ENCODE data around the gene PLRG1.

PLRG1 gene

DNA sequence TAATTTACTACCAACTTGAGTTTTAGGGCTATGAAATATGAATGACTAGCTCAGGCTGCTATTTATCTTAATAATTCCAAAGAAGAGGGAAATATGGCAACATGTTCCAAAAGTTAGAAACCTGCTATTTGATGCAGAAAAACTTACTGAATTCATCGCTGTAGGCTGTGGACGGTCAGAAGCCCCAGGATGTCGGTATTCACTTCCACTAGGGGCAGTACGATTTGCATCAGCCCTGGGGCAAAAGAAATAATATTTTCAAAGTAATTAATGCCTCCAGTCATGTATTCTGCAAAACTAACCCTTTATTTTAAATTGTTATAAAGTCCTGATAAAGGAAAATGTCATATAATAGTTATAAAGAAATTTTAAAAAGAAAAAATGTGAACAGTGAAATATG lies 4.5 kb downstream of the PLRG1 start:
- TF ChIP-seq CTCF (IDR thresholded peaks at IDR 0.05; ENCODE audit: borderline replicate concordance, control extremely low read depth, extremely low read depth, insufficient read depth, missing control alignments) = no peak
- in situ Hi-C loops (cut with MboI; ENCODE audit: low sequenced_read_pairs, unreplicated experiment) = no loop called here
- no peak for DNase-seq (ENCODE audit: low spot score)

- DNase-seq (ENCODE audit: low spot score) = no peak
- no peak for TF ChIP-seq CTCF (IDR thresholded peaks at IDR 0.05; ENCODE audit: borderline replicate concordance, control extremely low read depth, extremely low read depth, insufficient read depth, missing control alignments)
- in situ Hi-C loops (cut with MboI; ENCODE audit: low sequenced_read_pairs, unreplicated experiment) = no loop called here
Measured at GRCh38 chr4:154542271-154542879, 7.8 kb downstream of the PLRG1 start.

- no peak for DNase-seq (ENCODE audit: low spot score)
- in situ Hi-C loops (cut with MboI; ENCODE audit: low sequenced_read_pairs, unreplicated experiment) = no loop called here
- no peak for TF ChIP-seq CTCF (IDR thresholded peaks at IDR 0.05; ENCODE audit: borderline replicate concordance, control extremely low read depth, extremely low read depth, insufficient read depth, missing control alignments)
Measured at GRCh38 chr4:154534296-154534695, 15.9 kb downstream of the PLRG1 start.

GRCh38 chr4:154529728-154530519 lies 20.3 kb downstream of the PLRG1 start:
- in situ Hi-C loops (cut with MboI; ENCODE audit: low sequenced_read_pairs, unreplicated experiment) = no loop called here
- TF ChIP-seq CTCF (IDR thresholded peaks at IDR 0.05; ENCODE audit: borderline replicate concordance, control extremely low read depth, extremely low read depth, insufficient read depth, missing control alignments) = no peak
- no peak for DNase-seq (ENCODE audit: low spot score)

DNA sequence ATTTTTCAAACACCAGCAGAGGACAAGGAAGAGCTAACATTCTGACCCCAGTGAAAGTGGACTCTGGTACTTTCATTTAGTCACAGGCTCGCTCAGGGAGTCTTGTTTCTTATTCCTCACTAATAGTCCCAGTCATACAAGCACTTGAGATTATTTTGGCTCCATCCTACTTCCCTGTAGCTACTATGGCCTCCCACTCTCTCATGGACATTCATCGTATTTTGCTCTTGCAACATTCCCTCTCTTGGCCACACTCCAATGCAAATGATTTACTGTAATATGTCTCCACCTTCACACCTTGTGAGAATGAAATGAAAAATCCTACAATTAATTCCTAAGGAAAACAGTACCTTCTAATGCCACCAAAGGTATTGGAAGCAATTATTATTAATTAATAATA lies 21.3 kb downstream of the PLRG1 start:
- in situ Hi-C loops (cut with MboI; ENCODE audit: low sequenced_read_pairs, unreplicated experiment) = no loop called here
- DNase-seq (ENCODE audit: low spot score) = no peak
- no peak for TF ChIP-seq CTCF (IDR thresholded peaks at IDR 0.05; ENCODE audit: borderline replicate concordance, control extremely low read depth, extremely low read depth, insufficient read depth, missing control alignments)

GRCh38 chr4:154527308-154527707 lies 22.9 kb downstream of the PLRG1 start:
- TF ChIP-seq CTCF (IDR thresholded peaks at IDR 0.05; ENCODE audit: borderline replicate concordance, control extremely low read depth, extremely low read depth, insufficient read depth, missing control alignments) = no peak
- in situ Hi-C loops (cut with MboI; ENCODE audit: low sequenced_read_pairs, unreplicated experiment) = no loop called here
- no peak for DNase-seq (ENCODE audit: low spot score)

Measured in GM13976 (cell line).